Skin epidermis (tissue), 12 donors: ENCODE results near the gene CACNA2D3.

ENCODE experiments used
- H3K27ac ChIP-seq, 21 experiments: fragments of 200-600 bp; sonication (generic) in 11 of 21; one replicate each; pipeline ENCODE4 v1.5.0; 2020; ENCODE audit warnings: mild to moderate bottlenecking in 3 of 21, inconsistent platforms in 2 of 21, moderate library complexity in 2 of 21
- H3K4me3 ChIP-seq, 7 experiments: fragments of 200-600 bp; sonication (generic) in 2 of 7; one replicate each; pipeline ENCODE4 v1.5.0; 2020; ENCODE audit warnings: inconsistent platforms in 2 of 7, mild to moderate bottlenecking in 2 of 7, moderate library complexity in 1 of 7

Gene CACNA2D3

DNA sequence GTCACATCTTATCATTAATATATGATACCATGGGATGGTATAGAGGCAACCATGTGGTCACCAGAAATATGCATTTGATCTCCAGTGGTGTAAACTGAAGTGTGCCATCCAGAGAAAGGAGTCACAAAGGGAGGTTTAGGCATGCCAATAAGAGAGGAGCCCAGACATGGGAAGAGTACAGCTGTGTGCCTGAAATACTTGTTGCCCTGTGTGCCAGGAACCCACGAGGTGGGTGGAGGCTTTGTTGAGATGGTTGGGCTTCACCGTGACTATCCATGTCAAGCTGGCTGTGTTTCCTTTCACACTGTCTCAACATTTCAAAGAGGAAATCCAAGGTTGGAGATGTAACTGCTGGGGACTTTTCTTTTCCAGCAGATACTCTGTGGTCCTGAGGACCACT is 43.5 kb downstream of the CACNA2D3 start:
- H3K4me3 ChIP-seq, result no peak overlapping the region
- H3K27ac ChIP-seq, result no peak overlapping the region

DNA sequence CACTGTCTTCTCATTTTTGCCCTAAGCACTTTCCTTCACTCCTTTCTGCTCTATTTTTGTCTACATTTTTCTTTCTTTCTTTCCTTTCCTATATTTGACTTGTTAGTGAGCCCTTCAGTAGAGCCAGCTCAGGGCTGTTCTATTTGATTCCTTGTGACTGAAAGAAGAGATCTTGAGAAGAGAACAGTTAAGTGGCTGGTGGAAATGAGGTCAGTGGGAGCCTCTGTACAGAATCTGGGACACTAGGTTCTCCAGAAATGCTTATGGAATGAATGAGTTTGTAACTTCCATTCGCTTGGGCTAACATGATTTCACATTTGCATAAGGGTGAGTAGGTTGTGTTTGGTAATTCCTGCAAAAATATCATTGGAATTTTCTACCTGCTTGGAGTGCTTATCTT is 45.6 kb downstream of the CACNA2D3 start:
- Histone ChIP-seq H3K27ac (no peak overlapping the region), H3K4me3 (no peak overlapping the region)

DNA sequence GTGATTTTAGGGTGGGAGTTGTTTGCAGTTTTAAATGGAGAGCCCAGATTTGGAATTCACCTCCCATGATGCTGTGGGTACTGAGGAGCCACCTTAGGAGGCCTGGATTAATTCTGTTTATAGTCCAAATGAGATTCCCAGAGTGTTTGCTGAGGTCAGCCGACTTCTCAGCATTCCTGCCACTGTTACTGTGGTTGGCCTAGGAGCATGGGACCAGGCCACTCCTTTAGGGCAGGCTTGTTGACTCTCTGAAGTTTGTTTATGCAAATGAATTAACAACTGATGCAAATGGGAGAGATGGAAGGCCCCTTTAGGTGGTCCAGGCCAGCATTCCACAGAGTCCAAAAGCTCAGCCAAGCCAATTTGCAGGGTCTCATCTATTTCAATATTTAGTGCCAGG is 46.1 kb downstream of the CACNA2D3 start:
- Histone ChIP-seq H3K27ac (no peak overlapping the region), H3K4me3 (no peak overlapping the region)

- Histone ChIP-seq H3K27ac (no peak overlapping the region), H3K4me3 (no peak overlapping the region)
These were observed 47.2 kb downstream of the CACNA2D3 start for GRCh38 chr3:54169524-54169923.

DNA sequence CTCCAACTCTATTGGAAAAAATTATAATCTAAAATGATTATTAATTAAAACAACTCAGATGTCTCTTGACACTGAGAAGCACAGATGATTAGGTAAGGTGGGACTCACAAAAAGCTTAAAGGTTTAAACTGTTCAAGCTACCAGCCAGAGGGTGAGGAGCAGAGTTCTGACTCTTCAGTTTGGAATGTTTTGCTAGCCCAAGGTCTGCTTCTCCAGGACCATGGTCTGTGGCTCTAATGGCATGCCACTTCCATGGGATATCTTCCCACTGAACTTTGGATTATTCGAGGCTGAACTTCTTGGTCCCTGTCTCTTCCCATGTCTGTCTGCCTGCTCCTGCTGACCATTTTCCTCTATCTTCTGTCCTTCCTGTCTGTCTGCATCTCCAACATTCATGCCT is 49.2 kb downstream of the CACNA2D3 start:
- H3K27ac ChIP-seq, result no peak overlapping the region
- H3K4me3 ChIP-seq, result no peak overlapping the region

DNA sequence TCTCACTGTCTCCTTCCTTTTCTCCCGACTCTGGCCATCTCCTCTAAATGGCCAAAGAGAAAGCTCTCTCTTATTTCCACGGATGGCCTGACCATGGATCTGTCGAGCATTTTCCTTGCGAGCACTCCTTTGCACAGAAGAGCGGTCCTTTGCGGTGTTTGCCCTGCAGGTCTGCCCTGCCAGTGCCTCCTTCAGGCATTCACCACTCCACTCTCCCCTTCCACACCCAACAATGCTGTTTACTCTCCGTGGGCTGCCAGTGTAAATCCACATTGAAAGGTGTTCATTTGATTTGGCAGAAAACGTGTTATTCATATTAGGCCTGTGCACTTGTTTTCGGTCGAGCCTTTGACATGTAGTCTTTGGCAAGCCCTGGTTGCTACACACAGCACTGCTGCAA is 49.6 kb downstream of the CACNA2D3 start:
- Histone ChIP-seq H3K27ac (no peak overlapping the region), H3K4me3 (no peak overlapping the region)

- no peak overlapping the region for H3K4me3 ChIP-seq
- H3K27ac ChIP-seq, result no peak overlapping the region
These were observed 51.0 kb downstream of the CACNA2D3 start for GRCh38 chr3:54173371-54173770.

DNA sequence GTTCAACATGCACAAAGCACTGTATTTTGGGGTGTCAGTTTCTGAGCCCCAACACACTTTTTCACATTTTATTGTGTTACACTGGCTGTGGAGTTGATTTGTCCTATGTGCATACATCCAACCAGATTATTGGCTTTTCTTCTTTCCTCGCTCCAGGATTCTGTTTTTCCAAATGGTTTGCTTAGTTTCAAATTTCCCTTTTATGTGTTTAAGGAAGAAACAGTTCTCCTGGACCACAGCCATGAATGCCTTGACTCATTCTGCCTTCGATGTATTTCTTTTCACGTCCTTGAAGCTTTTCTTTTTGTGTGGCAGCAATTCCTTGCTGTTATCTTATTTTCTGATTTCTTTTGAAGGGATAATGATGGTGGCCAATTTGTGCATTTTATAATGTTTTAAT is 53.8 kb downstream of the CACNA2D3 start:
- H3K4me3 ChIP-seq, result no peak overlapping the region
- no peak overlapping the region for H3K27ac ChIP-seq

DNA sequence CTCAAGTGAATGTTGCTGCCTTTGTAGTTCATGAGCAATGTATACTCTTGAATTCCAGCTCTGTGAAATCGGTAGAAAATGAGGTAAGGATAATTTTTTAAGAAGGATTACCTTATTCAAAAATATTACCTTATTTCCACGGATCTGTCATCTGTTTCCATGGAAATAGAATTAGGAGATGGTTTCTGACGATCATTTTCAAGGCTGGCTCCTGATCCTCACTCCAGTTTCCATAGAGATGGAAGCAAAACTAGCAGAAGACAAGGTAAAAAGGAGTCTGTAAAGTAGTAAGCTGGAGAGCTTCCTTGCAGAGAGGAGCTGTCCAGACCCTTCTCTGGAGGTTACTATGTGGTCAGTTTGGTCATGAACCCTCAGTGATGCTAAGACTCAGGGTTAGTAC is 55.5 kb downstream of the CACNA2D3 start:
- Histone ChIP-seq H3K4me3 (no peak overlapping the region), H3K27ac (no peak overlapping the region)

DNA sequence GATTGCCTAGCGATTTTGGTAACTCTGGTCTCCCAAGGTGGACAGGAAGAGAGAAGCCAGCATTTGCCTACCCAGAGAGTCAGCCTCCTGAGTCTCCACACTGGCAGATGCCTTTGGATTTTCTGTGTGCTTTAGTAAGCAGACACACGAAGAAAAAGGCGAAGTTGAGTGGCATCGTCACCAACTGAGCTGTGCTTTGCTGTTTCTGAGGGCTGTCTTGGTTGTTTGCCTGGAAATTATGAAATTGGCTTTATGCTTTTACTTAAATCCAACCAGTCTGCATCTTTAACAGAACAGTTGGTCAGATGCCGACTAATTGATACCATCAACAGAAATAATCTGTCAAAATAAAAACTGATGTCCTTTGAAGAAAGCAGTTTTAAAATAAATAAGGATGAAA is 56.0 kb downstream of the CACNA2D3 start:
- Histone ChIP-seq H3K4me3 (no peak overlapping the region), H3K27ac (no peak overlapping the region)

DNA sequence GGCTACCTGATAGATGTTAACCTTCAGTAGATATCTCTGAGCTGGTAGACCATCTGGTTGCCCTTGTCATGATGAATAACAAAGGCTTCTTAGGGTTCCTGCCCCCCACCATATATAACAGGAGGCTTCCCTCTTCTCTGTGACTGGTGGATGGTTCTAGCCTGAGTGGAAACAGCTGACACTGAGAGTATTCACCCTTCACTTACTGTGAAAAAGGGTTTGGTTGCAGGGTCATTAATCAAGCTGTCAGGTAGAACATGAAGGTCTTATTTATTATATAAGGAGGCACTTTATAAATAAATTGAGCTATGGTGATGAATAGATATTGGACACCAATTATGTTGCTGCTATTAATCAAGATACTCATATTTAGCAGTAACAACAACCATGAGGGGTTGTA is 58.6 kb downstream of the CACNA2D3 start:
- Histone ChIP-seq H3K27ac (no peak overlapping the region), H3K4me3 (no peak overlapping the region)

DNA sequence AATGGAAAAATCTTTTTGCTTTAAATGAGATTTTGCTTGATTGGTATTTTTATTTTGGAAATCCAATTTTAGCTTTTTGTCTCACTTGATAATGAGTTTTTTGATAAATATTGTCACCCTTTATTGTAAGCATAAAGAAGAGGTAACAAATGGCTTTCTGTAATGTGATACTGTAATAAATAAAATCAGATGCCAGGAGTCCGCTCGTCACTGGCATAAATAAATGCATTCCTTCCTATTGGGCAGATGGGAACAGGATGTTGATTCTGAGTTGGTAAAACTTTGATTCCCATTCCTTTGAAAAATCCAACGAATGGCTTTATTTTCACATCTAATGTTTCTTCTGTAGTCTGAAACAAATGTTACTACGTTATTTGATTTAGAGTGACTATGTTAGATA is 59.9 kb downstream of the CACNA2D3 start:
- no peak overlapping the region for H3K4me3 ChIP-seq
- no peak overlapping the region for H3K27ac ChIP-seq

DNA sequence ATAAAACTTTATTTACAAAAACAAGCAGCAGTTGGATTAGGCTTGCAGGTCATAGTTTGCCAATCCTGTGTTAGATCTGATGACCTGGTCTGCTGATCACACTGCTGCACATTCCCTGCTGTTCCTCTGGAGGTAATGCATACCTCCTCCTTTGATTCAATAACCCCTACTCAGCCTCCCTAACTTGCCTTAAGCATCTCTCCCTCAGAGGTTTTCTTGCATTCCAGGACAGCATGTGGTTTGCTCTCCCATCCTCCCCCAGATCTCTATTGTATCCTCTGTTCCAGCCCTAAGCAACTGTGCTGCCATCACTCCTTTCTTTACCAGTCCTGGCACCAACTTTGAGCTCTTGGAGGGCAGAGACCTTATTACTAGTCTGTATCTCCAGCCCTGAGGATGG is 63.4 kb downstream of the CACNA2D3 start:
- no peak overlapping the region for H3K27ac ChIP-seq
- H3K4me3 ChIP-seq, result no peak overlapping the region

- H3K27ac ChIP-seq, result no peak overlapping the region
- no peak overlapping the region for H3K4me3 ChIP-seq
These were observed 65.9 kb downstream of the CACNA2D3 start for GRCh38 chr3:54188176-54188791.

DNA sequence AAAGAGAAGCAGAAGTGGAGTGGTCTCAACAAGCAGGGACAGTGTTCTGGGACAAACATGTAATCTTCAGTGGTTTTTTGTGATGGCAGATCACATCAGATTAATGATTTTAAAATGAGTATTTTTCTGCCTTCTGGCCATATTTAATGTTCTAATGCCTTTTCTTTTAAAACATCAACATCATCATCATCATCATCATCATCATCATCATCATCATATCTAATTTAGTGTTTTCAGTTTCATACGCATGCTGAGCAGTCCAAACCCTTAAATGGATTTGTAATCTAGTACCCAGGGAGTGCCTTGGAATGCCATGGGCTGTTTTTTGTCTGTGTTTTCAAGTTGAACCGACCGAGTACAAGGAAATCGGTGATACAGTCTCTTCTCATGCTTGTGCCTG is 68.9 kb downstream of the CACNA2D3 start:
- Histone ChIP-seq H3K4me3 (no peak overlapping the region), H3K27ac (no peak overlapping the region)

GRCh38 chr3:54192026-54192425 is 69.7 kb downstream of the CACNA2D3 start:
- Histone ChIP-seq H3K4me3 (no peak overlapping the region), H3K27ac (no peak overlapping the region)

DNA sequence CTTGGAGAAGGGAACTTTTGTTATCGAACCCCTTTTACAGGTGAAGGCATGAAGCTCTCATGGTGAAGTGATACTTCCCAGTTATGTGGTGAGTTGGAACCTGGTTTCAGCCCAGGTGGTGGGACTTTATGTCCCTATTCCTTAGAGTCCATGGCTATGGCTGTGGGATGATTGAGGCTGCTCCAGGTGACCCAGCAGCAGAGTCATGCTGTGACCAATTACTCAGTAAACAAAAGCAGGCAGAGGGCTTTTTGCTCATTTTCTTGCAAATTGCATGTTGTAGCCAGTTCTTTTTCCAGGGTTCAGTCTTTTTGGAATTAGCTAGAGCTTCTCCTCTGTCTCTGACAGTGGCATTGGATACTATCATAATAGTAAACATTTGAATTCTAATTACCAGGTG is 70.7 kb downstream of the CACNA2D3 start:
- Histone ChIP-seq H3K4me3 (no peak overlapping the region), H3K27ac (no peak overlapping the region)

GRCh38 chr3:54196360-54196991 is 74.1 kb downstream of the CACNA2D3 start:
- H3K4me3 ChIP-seq, result no peak overlapping the region
- no peak overlapping the region for H3K27ac ChIP-seq

DNA sequence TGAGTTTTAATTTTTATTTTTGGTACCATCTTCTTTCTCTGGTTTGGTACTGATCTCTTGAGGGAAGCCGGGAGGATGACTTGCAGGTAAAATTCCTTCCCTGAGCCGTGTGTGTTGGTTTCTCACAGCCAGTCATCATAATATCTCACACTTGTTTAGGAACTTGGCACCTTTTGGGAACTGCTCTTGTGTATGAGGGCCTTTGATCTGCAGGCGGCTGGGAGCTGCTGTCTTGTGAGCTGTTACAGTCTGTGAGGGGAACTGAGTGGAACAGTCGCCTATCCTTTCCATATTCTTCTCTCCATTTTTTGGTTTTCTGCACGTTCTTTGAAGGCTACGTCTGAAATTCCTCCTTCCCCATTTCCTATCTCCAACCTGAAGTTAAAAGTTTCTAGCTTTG is 75.2 kb downstream of the CACNA2D3 start:
- Histone ChIP-seq H3K27ac (no peak overlapping the region), H3K4me3 (no peak overlapping the region)

DNA sequence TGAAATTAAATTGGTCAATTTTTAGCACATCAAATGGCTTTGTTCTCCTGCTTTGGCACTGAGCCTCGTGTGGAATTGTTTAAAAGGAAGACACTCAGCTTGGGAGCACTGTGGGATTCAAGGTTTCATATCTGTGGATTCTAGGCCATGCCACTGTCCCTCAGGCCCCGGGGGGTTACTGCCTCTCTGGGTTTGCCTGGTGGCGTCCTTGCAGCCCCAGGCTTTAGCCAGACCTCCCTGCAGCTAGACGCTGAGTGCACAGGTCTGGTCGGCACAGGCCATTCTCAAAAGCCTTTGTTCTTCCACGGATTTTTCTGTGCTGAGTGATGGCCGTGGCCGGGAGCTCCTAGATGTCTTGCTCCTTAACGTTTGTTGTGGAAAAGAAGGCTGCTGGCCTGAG is 76.2 kb downstream of the CACNA2D3 start:
- no peak overlapping the region for H3K27ac ChIP-seq

DNA sequence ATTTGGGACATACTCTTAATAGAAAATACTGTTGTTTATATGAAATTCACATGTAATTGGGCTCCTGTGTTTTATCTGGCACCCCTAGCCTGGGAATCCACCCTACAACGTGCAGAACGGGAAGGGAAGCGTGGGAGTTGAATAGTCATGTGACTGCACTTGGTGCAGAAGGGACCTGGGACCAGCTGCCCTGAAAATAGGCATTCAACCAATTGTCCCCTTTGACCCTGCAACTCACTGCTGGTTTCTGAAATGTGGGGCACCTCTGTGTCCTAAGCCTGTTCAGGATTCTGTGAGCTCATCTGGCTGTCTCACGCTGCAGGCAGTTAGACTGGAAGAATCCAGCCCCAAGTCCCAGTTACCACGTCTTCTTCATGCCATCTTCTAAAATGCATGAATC is 79.7 kb downstream of the CACNA2D3 start:
- Histone ChIP-seq H3K27ac (no peak overlapping the region), H3K4me3 (no peak overlapping the region)

More for the DNA sequence above, 76.2 kb downstream of the CACNA2D3 start:
- H3K4me3 ChIP-seq, result no peak overlapping the region

DNA sequence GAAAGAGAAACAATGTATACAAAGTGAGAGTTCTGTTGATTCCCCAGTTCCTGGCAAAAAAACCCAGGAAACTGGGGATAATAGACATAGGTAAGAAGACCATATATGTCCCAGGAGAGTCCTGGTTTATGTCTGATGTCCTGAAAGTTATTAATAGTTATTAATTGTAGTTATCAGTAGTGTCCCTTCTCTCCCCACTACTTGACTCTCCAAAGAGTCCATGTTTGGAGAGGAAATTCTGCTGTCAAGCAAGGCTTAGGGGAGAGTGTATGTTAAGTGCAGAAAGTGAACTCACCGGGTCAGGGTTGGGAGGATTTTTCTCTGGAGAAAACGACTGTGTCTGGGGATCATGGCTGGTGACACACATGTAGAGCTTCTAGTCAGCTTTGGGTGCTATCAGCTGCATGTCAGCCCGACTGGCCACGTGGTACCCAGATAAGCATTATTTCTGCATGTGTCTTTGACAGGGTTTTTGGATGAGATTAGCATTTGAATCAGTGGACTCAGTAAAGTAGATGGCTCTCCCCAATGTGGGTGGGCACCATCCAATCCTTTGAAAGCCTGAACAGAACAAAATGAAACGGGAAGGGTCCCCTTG is 80.4 kb downstream of the CACNA2D3 start:
- Histone ChIP-seq H3K4me3 (no peak overlapping the region), H3K27ac (no peak overlapping the region)
